GM21576 (cell line): ENCODE measurements around the gene SLC25A3.

Experiments
- ATAC-seq: cut with Tn5 transposase; IDR thresholded peaks from one replicate; pipeline ENCODE4 v1.9.1; 2021; ENCODE audit warnings: mild to moderate bottlenecking, moderate library complexity; ENCODE audit not compliant: unreplicated experiment

The SLC25A3 gene

GRCh38 chr12:98653866-98654493 is 60.5 kb downstream of the SLC25A3 start:
- ATAC-seq, result no peak
